Measurements from ENCODE around the gene KLF13.

Gene KLF13

GRCh38 chr15:31384568-31384967, 57.9 kb downstream of the KLF13 start:
- Mint-ChIP-seq H3K4me1 (peaks cover 8% of the 10 kb centered on the region), H3K27ac (no peak overlapping the region), H3K4me3 (no peak overlapping the region), H3K36me3 (peaks cover 13% of the 10 kb centered on the region), H3K9me3 (peaks cover 3% of the 10 kb centered on the region), H3K27me3 (no peaks in the 10 kb centered on the region)
- DNase-seq (ENCODE audit: low spot score in 2 of 2) (no peak), ATAC-seq (ENCODE audit: low read depth) (no peak)

DNA sequence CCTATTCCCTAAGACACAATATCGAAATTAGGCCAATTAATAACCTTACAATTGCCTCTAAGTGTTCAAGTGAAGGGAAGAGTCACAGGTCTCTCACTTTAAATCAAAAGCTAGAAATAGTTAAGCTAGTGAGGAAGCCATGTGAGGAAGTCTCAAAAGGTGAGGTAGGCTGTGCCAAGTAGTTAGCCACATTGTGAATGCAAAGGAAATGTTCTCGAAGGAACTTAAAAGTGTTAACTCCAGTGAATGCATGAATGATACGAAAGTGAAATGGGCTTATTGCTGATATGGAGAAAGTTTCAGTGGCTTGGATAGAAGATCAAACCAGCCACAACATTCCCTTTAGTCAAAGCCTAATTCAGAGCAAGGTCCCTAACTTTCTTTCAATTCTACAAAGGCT, 59.1 kb downstream of the KLF13 start:
- Mint-ChIP-seq H3K9me3 (peaks cover 3% of the 10 kb centered on the region), H3K27ac (no peak overlapping the region), H3K27me3 (no peaks in the 10 kb centered on the region), H3K36me3 (peaks cover 10% of the 10 kb centered on the region), H3K4me1 (peaks cover 8% of the 10 kb centered on the region), H3K4me3 (no peak overlapping the region)
- ATAC-seq (ENCODE audit: low read depth) (no peak), DNase-seq (ENCODE audit: low spot score in 2 of 2) (no peak)

DNA sequence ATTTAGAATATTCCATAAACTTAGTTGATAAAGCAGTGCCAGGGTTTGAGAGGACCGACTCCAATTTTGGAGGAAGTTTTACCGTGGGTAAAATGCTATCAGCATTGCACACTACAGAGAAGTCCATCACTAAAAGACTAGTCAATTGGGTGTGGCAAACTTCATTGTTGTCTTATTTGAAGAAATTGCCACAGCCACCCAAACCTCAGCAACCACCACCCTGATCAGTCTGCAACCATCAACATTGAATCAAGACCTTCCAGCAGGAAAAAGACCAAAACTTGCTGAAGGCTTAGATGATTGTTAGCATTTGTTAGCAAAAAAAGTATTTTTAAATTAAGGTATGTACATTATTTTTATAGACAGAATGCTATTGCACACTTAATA, 60.5 kb downstream of the KLF13 start:
- Mint-ChIP-seq H3K4me3 (no peak overlapping the region), H3K9me3 (no peaks in the 10 kb centered on the region), H3K27ac (no peak overlapping the region), H3K27me3 (no peaks in the 10 kb centered on the region), H3K36me3 (peaks cover 3% of the 10 kb centered on the region), H3K4me1 (peaks cover 8% of the 10 kb centered on the region)
- DNase-seq (ENCODE audit: low spot score in 2 of 2) (no peak), ATAC-seq (ENCODE audit: low read depth) (no peak)

GRCh38 chr15:31387479-31388118, 61.0 kb downstream of the KLF13 start:
- Mint-ChIP-seq H3K27me3 (no peaks in the 10 kb centered on the region), H3K27ac (no peak overlapping the region), H3K9me3 (no peaks in the 10 kb centered on the region), H3K36me3 (peaks cover 2% of the 10 kb centered on the region), H3K4me1 (peaks cover 8% of the 10 kb centered on the region), H3K4me3 (no peak overlapping the region)
- no peak for ATAC-seq (ENCODE audit: low read depth)
- DNase-seq (ENCODE audit: low spot score in 2 of 2), result no peak

DNA sequence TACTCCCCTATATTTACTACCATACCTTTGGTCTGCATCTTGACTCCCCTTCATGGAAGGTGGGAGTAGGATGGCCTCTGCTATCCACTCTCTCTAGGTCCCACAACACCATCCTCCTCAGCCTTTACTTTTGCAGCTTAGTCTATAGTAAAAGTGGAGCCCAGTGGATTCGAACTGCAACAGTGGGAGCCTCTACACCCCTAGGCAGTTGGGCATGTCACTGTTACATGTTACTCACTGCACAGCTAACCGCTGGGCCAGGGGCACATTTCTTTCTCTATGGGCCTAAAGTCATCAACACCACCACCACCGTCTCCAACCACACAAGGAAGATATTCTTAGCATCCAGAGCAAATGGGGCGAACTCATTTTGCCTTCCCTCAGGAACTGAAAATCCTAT, 62.9 kb downstream of the KLF13 start:
- no peaks in the 10 kb centered on the region for H3K36me3 Mint-ChIP-seq
- DNase-seq (ENCODE audit: low spot score in 2 of 2), result no peak
- H3K9me3 Mint-ChIP-seq, result no peaks in the 10 kb centered on the region
- H3K4me1 Mint-ChIP-seq, result peaks cover 13% of the 10 kb centered on the region
- ATAC-seq (ENCODE audit: low read depth), result no peak
- no peak overlapping the region for H3K4me3 Mint-ChIP-seq
- H3K27ac Mint-ChIP-seq, result no peak overlapping the region
- H3K27me3 Mint-ChIP-seq, result no peaks in the 10 kb centered on the region

GRCh38 chr15:31390029-31390428, 63.4 kb downstream of the KLF13 start:
- Mint-ChIP-seq H3K27me3 (no peaks in the 10 kb centered on the region), H3K4me1 (peaks cover 13% of the 10 kb centered on the region), H3K4me3 (no peak overlapping the region), H3K36me3 (no peaks in the 10 kb centered on the region), H3K9me3 (no peaks in the 10 kb centered on the region), H3K27ac (no peak overlapping the region)
- ATAC-seq (ENCODE audit: low read depth) (no peak), DNase-seq (ENCODE audit: low spot score in 2 of 2) (no peak)

- H3K27me3 Mint-ChIP-seq, result no peaks in the 10 kb centered on the region
- no peaks in the 10 kb centered on the region for H3K36me3 Mint-ChIP-seq
- H3K4me1 Mint-ChIP-seq, result peaks cover 10% of the 10 kb centered on the region
- DNase-seq (ENCODE audit: low spot score in 2 of 2), result no peak
- H3K4me3 Mint-ChIP-seq, result peak overlapping the region; percentile 4
- no peaks in the 10 kb centered on the region for H3K9me3 Mint-ChIP-seq
- no peak overlapping the region for H3K27ac Mint-ChIP-seq
- no peak for ATAC-seq (ENCODE audit: low read depth)
These were observed 64.3 kb downstream of the KLF13 start for GRCh38 chr15:31390777-31391486.

DNA sequence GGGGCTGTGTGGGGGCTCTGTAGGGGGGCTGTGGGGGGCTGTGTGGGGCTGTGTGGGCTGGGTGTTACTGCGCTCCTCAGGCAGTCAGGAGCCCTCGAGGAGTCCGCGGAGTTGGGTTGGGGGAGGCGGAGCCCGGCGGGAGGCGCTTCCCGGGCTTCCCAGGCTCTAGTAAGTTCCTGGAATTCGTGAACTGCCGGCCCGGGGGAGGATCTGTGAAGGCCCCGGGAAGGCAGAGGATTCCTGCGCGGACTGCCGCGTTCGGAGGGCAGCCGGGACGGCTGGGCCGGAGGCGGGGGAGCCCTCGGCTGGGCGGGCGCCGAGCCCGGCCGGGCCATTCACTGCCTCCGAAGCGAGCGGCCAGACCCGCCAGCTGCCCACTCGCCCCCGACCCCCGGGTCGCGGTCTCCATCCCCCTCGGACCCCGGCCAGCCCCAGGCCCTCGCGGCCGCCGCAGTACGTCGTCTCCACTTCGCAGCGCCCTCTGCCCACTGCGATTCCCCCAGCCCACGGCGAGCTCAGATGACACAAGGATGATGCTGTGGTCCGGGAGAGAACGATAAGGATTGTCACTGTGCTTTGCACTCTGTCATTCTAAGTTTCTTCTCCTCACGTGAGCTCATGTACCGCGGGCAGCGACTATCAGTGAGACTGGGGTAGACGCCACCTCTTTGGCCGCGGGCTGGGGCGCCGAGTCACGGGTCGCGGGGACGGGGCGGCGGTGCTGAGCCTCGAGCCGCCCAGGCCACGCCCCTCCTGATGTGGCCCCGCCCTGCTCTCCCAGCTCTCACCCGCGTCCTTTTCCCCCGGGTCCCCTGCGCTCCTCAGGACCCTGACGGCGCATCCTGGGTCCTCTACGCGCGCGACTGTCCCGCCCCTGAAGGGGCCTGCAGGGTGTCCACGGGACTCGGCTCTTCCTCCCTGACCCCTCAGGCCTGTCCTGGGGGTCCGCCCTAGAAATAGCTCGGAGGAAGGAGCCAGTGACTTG, 65.3 kb downstream of the KLF13 start:
- H3K4me1 Mint-ChIP-seq, result peaks cover 13% of the 10 kb centered on the region
- no peaks in the 10 kb centered on the region for H3K36me3 Mint-ChIP-seq
- peak; percentile 87 for ATAC-seq (ENCODE audit: low read depth)
- H3K4me3 Mint-ChIP-seq, result peak overlapping the region; percentile 91
- no peaks in the 10 kb centered on the region for H3K27me3 Mint-ChIP-seq
- DNase-seq (ENCODE audit: low spot score in 2 of 2), result peak; percentile 73 to 80
- H3K27ac Mint-ChIP-seq, result peak overlapping the region; percentile 85
- H3K9me3 Mint-ChIP-seq, result no peaks in the 10 kb centered on the region

DNA sequence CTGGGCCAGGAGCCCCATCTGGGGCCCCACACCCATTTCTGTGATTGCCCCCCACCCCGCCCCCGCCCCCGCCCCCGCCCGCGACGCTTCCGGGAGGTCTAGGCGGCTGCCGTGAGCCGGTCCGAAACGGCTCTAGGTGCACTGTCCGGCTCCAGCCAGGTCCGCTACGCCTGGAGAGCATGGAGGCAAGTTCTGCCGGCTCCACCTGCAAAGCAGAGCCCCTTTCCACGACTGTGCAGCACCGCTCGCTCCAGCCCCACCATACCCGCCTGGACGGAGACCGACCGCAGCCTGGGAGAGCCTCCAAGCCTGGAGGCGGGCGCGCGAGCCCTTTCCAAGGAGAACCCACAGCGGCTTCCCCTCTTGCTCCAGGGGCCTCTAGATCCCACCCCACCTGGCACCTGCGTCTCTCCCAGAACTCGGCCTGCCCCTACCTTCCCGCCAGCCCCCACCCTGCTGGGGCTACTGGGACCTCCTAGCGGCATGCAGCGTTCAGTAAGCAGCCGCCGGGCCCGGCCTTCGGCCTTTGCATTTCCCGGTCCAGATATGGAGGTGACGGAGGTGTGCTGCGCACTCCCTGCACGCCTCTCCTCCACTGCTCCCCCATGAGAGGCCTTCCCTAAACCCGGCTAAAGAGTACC, 66.2 kb downstream of the KLF13 start:
- peak in 1 of 2 donors; percentile 36 for DNase-seq (ENCODE audit: low spot score in 2 of 2)
- Mint-ChIP-seq H3K4me1 (peaks cover 13% of the 10 kb centered on the region), H3K27me3 (no peaks in the 10 kb centered on the region), H3K4me3 (peak overlapping the region; percentile 91), H3K36me3 (no peaks in the 10 kb centered on the region), H3K9me3 (no peaks in the 10 kb centered on the region), H3K27ac (peak overlapping the region; percentile 85)
- ATAC-seq (ENCODE audit: low read depth), result peak; percentile 44

- ATAC-seq (ENCODE audit: low read depth), result peak; percentile 13
- peaks cover 13% of the 10 kb centered on the region for H3K4me1 Mint-ChIP-seq
- peak in 1 of 2 donors; percentile 18 for DNase-seq (ENCODE audit: low spot score in 2 of 2)
- peak overlapping the region; percentile 91 for H3K4me3 Mint-ChIP-seq
- H3K9me3 Mint-ChIP-seq, result no peaks in the 10 kb centered on the region
- H3K27ac Mint-ChIP-seq, result peak overlapping the region; percentile 52
- no peaks in the 10 kb centered on the region for H3K27me3 Mint-ChIP-seq
- no peaks in the 10 kb centered on the region for H3K36me3 Mint-ChIP-seq
These were observed 66.9 kb downstream of the KLF13 start for GRCh38 chr15:31393444-31394091.

- Mint-ChIP-seq H3K4me1 (peaks cover 12% of the 10 kb centered on the region), H3K9me3 (no peaks in the 10 kb centered on the region), H3K4me3 (peak overlapping the region; percentile 43), H3K27me3 (no peaks in the 10 kb centered on the region), H3K27ac (no peak overlapping the region), H3K36me3 (no peaks in the 10 kb centered on the region)
- ATAC-seq (ENCODE audit: low read depth), result no peak
- peak in 1 of 2 donors; percentile 14 for DNase-seq (ENCODE audit: low spot score in 2 of 2)
These were observed 70.4 kb downstream of the KLF13 start for GRCh38 chr15:31396881-31397560.

DNA sequence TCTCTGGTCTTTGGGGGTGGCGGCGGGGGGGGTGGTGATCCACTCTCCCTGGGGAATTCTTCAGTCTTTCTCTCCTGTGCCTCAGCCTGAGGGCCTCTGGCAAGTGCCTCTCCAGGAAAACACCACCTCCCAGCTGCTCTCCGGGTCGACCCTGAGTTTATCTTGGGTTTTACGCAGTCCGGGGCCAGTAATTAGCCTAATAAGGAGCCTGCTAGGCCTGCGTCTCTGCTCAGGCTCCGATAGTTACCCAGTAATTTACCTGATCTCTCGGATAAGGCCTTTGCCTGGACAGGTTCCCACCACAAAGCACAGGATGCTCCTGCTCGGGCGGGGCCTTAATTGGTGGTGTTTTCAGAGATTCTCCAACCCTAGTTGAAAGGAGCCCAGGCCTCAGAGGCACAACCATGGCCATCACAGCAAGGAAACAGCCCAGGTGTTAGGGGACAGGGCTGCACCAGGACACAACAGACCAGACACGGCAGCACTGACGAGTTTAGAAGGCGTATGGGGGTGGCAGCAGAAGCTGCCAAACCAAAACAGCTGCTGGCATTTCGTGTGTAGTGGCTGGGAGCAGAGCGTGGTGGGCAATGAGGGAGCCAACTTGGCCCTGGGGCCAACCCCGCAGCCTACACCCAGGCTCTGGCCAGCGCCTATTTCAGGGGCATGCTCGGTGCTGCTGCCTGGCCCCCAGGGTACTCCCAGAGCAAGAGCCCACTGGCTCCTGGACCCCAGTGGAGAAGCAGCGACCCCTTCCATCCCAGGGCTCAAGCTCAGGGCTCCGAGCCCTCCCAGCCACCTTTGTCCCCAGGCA, 71.4 kb downstream of the KLF13 start:
- Mint-ChIP-seq H3K36me3 (no peaks in the 10 kb centered on the region), H3K4me3 (no peak overlapping the region), H3K27ac (no peak overlapping the region), H3K27me3 (no peaks in the 10 kb centered on the region), H3K9me3 (no peaks in the 10 kb centered on the region), H3K4me1 (peaks cover 12% of the 10 kb centered on the region)
- ATAC-seq (ENCODE audit: low read depth) (no peak), DNase-seq (ENCODE audit: low spot score in 2 of 2) (peak in 1 of 2 donors; percentile 7)
